HL-60 (cell line): Measurements from ENCODE around the gene OTUB1.

Experiments used
- DNase-seq, 2 experiments: peaks; one replicate each; pipeline ENCODE4 v3.0.0-alpha.2; 2010 to 2020; ENCODE audit warnings: low read depth in 1 of 2, low spot score in 1 of 2
- H3K27ac ChIP-seq: fragments of 250-450 bp; sonication (Bioruptor Pico); replicated peaks from 2 replicates; pipeline ENCODE4 v1.5.1; 2020; ENCODE audit warnings: mild to moderate bottlenecking, moderate library complexity
- H3K27me3 ChIP-seq: fragments of 250-450 bp; sonication (Bioruptor Pico); 2 replicates; pipeline ENCODE4 v1.5.1; 2021; ENCODE audit warnings: mild to moderate bottlenecking, moderate library complexity; ENCODE audit not compliant: insufficient read depth, poor library complexity, severe bottlenecking
- H3K4me3 ChIP-seq: replicated peaks from 2 replicates; pipeline ENCODE4 v1.5.1; 2011; ENCODE audit warnings: mild to moderate bottlenecking, control low read depth, low read length; ENCODE audit not compliant: insufficient read depth
- CTCF ChIP-seq: IDR thresholded peaks from one replicate; pipeline ENCODE4 v1.5.1; 2011; ENCODE audit warnings: low read length, control low read depth, inconsistent platforms; ENCODE audit not compliant: insufficient read depth
- GABPA ChIP-seq: IDR thresholded peaks from 2 replicates; pipeline ENCODE4 v1.6.1; 2012; ENCODE audit warnings: low read depth
- POLR2AphosphoS5 ChIP-seq: IDR thresholded peaks from 2 replicates; pipeline ENCODE4 v1.6.1; 2012; ENCODE audit warnings: low read depth
- REST ChIP-seq: IDR thresholded peaks from 2 replicates; pipeline ENCODE4 v1.6.1; 2012; ENCODE audit warnings: low read depth; ENCODE audit not compliant: insufficient replicate concordance
- SPI1 ChIP-seq: IDR thresholded peaks from 2 replicates; pipeline ENCODE4 v1.6.1; 2012; ENCODE audit warnings: low read depth, mild to moderate bottlenecking, borderline replicate concordance

Gene OTUB1

GRCh38 chr11:64013141-64013896 lies 27.1 kb downstream of the OTUB1 start:
- no peak overlapping the region for H3K4me3 ChIP-seq
- TF ChIP-seq POLR2AphosphoS5 (no peak), CTCF (no peak), SPI1 (no peak), REST (no peak), GABPA (no peak)
- DNase-seq: no peak
- H3K27ac ChIP-seq: no peak overlapping the region
- H3K27me3 ChIP-seq: no peaks in the 10 kb centered on the region

- Histone ChIP-seq H3K27ac (no peak overlapping the region), H3K4me3 (no peak overlapping the region), H3K27me3 (no peaks in the 10 kb centered on the region)
- DNase-seq: no peak
- TF ChIP-seq REST (no peak), GABPA (no peak), SPI1 (no peak), POLR2AphosphoS5 (no peak), CTCF (no peak)
Observed at GRCh38 chr11:64014356-64014755, 28.1 kb downstream of the OTUB1 start.

GRCh38 chr11:64015510-64015909 lies 29.3 kb downstream of the OTUB1 start:
- H3K27me3 ChIP-seq: no peaks in the 10 kb centered on the region
- H3K4me3 ChIP-seq: no peak overlapping the region
- no peak overlapping the region for H3K27ac ChIP-seq
- TF ChIP-seq REST: no peak
- TF ChIP-seq SPI1: no peak
- TF ChIP-seq CTCF: no peak
- no peak for TF ChIP-seq POLR2AphosphoS5
- no peak for TF ChIP-seq GABPA
- DNase-seq: no peak
